H9 (cell line): ENCODE results near the gene MEA1. TPM values are rescaled to one million over a fixed set of nuclear protein-coding genes. Genes with fewer than 3 reads are reported as not detected.

Source experiments
- DNase-seq: peaks from one replicate; pipeline ENCODE4 v3.0.0-alpha.2; 2017
- H2AFZ ChIP-seq: one replicate; pipeline ENCODE4 v1.6.1; 2013; ENCODE audit warnings: mild to moderate bottlenecking, low read length, control low read depth, moderate library complexity
- H2AK5ac ChIP-seq: 2 replicates; pipeline ENCODE4 v1.6.1; 2013; ENCODE audit warnings: low read length, control low read depth, mixed read lengths; ENCODE audit not compliant: insufficient read length
- H2BK120ac ChIP-seq: one replicate; pipeline ENCODE4 v1.6.1; 2013; ENCODE audit warnings: low read depth, mild to moderate bottlenecking, low read length, control low read depth, inconsistent platforms; ENCODE audit not compliant: poor library complexity, severe bottlenecking
- H2BK12ac ChIP-seq: 2 replicates; pipeline ENCODE4 v1.6.1; 2013; ENCODE audit warnings: low read length, control low read depth, mixed read lengths, low read depth; ENCODE audit not compliant: insufficient read length
- H2BK15ac ChIP-seq: 2 replicates; pipeline ENCODE4 v1.6.1; 2013; ENCODE audit warnings: low read depth, low read length, control low read depth
- H2BK20ac ChIP-seq: one replicate; pipeline ENCODE4 v1.6.1; 2013; ENCODE audit warnings: low read depth, mild to moderate bottlenecking, low read length, control low read depth, inconsistent platforms; ENCODE audit not compliant: poor library complexity, severe bottlenecking
- H2BK5ac ChIP-seq: 2 replicates; pipeline ENCODE4 v1.6.1; 2013; ENCODE audit warnings: low read length, control low read depth, mixed read lengths; ENCODE audit not compliant: insufficient read length
- H3K14ac ChIP-seq: 2 replicates; pipeline ENCODE4 v1.6.1; 2013; ENCODE audit warnings: low read length, control low read depth; ENCODE audit not compliant: insufficient read depth
- H3K18ac ChIP-seq: 2 replicates; pipeline ENCODE4 v1.6.1; 2013; ENCODE audit warnings: low read depth, mild to moderate bottlenecking, mixed read lengths, low read length, control low read depth; ENCODE audit not compliant: insufficient read length
- H3K23ac ChIP-seq: 2 replicates; pipeline ENCODE4 v1.6.1; 2013; ENCODE audit warnings: low read length, control low read depth, mixed read lengths, low read depth; ENCODE audit not compliant: insufficient read length
- H3K23me2 ChIP-seq: 2 replicates; pipeline ENCODE4 v1.6.1; 2013; ENCODE audit warnings: low read depth, mild to moderate bottlenecking, mixed read lengths, low read length, control low read depth; ENCODE audit not compliant: insufficient read length, poor library complexity, severe bottlenecking
- H3K27ac ChIP-seq: 2 replicates; pipeline ENCODE4 v1.5.1; 2013; ENCODE audit warnings: low read length, control low read depth, mixed read lengths, low read depth; ENCODE audit not compliant: insufficient read length
- H3K27me3 ChIP-seq: 2 replicates; pipeline ENCODE4 v1.6.1; 2013; ENCODE audit warnings: low read length, control low read depth, inconsistent platforms; ENCODE audit not compliant: insufficient read depth
- H3K4ac ChIP-seq: 2 replicates; pipeline ENCODE4 v1.6.1; 2013; ENCODE audit warnings: low read depth, mild to moderate bottlenecking, control low read depth, inconsistent platforms, low read length, moderate library complexity
- H3K4me1 ChIP-seq: 2 replicates; pipeline ENCODE4 v1.6.1; 2013; ENCODE audit warnings: low read length, control low read depth, inconsistent platforms; ENCODE audit not compliant: insufficient read depth
- H3K4me2 ChIP-seq: 2 replicates; pipeline ENCODE4 v1.6.1; 2013; ENCODE audit warnings: low read length, control low read depth, mixed read lengths; ENCODE audit not compliant: insufficient read length, insufficient read depth
- H3K56ac ChIP-seq: 2 replicates; pipeline ENCODE4 v1.6.1; 2013; ENCODE audit warnings: low read depth, mild to moderate bottlenecking, mixed read lengths, low read length, control low read depth; ENCODE audit not compliant: insufficient read length
- H3K79me1 ChIP-seq: 2 replicates; pipeline ENCODE4 v1.6.1; 2013; ENCODE audit warnings: low read depth, mild to moderate bottlenecking, moderate library complexity, low read length, control low read depth, inconsistent platforms; ENCODE audit not compliant: insufficient read depth, poor library complexity, severe bottlenecking
- H3K79me2 ChIP-seq: 2 replicates; pipeline ENCODE4 v1.6.1; 2013; ENCODE audit warnings: low read length, control low read depth, inconsistent platforms; ENCODE audit not compliant: insufficient read depth
- H3K9ac ChIP-seq: 2 replicates; pipeline ENCODE4 v1.6.1; 2013; ENCODE audit warnings: low read length, control low read depth, mixed read lengths; ENCODE audit not compliant: insufficient read length; ENCODE audit errors: extremely low read depth
- H3K9me3 ChIP-seq: one replicate; pipeline ENCODE4 v1.6.1; 2013; ENCODE audit warnings: low read depth, low read length, inconsistent platforms; ENCODE audit not compliant: control insufficient read depth
- H3T11ph ChIP-seq: one replicate; pipeline ENCODE4 v1.6.1; 2013; ENCODE audit warnings: mild to moderate bottlenecking, low read length, control low read depth, inconsistent platforms
- H4K20me1 ChIP-seq: one replicate; pipeline ENCODE4 v1.6.1; 2013; ENCODE audit not compliant: control insufficient read depth, insufficient read length, insufficient read depth
- H4K5ac ChIP-seq: 2 replicates; pipeline ENCODE4 v1.6.1; 2013; ENCODE audit warnings: low read depth, mild to moderate bottlenecking, mixed read lengths, low read length, control low read depth; ENCODE audit not compliant: insufficient read length
- H4K8ac ChIP-seq: replicated peaks from 2 replicates; pipeline ENCODE4 v1.6.1; 2013; ENCODE audit warnings: low read length, control low read depth, mixed read lengths, low read depth; ENCODE audit not compliant: insufficient read length
- H4K91ac ChIP-seq: 2 replicates; pipeline ENCODE4 v1.6.1; 2013; ENCODE audit warnings: low read depth, mild to moderate bottlenecking, moderate library complexity, mixed read lengths, low read length, control low read depth; ENCODE audit not compliant: insufficient read length
- H3K27ac Mint-ChIP-seq, 3 experiments: 2 replicates in 2 of 3; 3 replicates in 1 of 3; pipeline ENCODE4 v1.8.0; 2020 to 2021; ENCODE audit warnings: mixed read lengths in 3 of 3, mild to moderate bottlenecking in 1 of 3, moderate library complexity in 1 of 3
- H3K27me3 Mint-ChIP-seq: 2 replicates; pipeline ENCODE4 v1.8.0; 2021; ENCODE audit warnings: low read depth, mild to moderate bottlenecking, moderate library complexity, mixed read lengths
- H3K36me3 Mint-ChIP-seq, 3 experiments: 2 replicates in 2 of 3; 3 replicates in 1 of 3; pipeline ENCODE4 v1.8.0; 2020 to 2021; ENCODE audit warnings: low read depth in 3 of 3, mixed read lengths in 3 of 3; ENCODE audit not compliant: insufficient read depth in 1 of 3
- H3K4me1 Mint-ChIP-seq, 2 experiments: 2 replicates each; pipeline ENCODE4 v1.8.0; 2020; ENCODE audit warnings: mixed read lengths in 2 of 2
- H3K4me3 Mint-ChIP-seq, 2 experiments: 2 replicates in 1 of 2; 3 replicates in 1 of 2; pipeline ENCODE4 v1.8.0; 2020 to 2021; ENCODE audit warnings: mild to moderate bottlenecking in 2 of 2, mixed read lengths in 2 of 2, moderate library complexity in 1 of 2
- H3K9me3 Mint-ChIP-seq, 2 experiments: 2 replicates in 1 of 2; 3 replicates in 1 of 2; pipeline ENCODE4 v1.8.0; 2020; ENCODE audit warnings: mild to moderate bottlenecking in 2 of 2, mixed read lengths in 2 of 2, moderate library complexity in 1 of 2
- CTCF ChIP-seq: fragments of 200-600 bp; sonication (generic); conservative IDR thresholded peaks from 3 replicates; pipeline ENCODE4 v1.8.0; 2021; ENCODE audit warnings: antibody characterized with exemption, mild to moderate bottlenecking
- WGBS: extraction: QIAGEN DNeasy Blood & Tissue Kit; methylation state at CpG from one replicate; pipeline ENCODE4 v1.1.7; 2013; ENCODE audit warnings: missing lambda C conversion rate, low lambda C conversion rate, mixed read lengths; ENCODE audit not compliant: insufficient read length; ENCODE audit errors: extremely low coverage; 5-methylcytosine and 5-hydroxymethylcytosine counted together
- total RNA-seq: library from RNA; stranded (reverse); gene quantifications from 2 replicates; pipeline ENCODE4 v1.2.1, GENCODE V29; 2021

MEA1 gene
- total RNA-seq, 1 experiment from 2014 or later, result 113 TPM

DNA sequence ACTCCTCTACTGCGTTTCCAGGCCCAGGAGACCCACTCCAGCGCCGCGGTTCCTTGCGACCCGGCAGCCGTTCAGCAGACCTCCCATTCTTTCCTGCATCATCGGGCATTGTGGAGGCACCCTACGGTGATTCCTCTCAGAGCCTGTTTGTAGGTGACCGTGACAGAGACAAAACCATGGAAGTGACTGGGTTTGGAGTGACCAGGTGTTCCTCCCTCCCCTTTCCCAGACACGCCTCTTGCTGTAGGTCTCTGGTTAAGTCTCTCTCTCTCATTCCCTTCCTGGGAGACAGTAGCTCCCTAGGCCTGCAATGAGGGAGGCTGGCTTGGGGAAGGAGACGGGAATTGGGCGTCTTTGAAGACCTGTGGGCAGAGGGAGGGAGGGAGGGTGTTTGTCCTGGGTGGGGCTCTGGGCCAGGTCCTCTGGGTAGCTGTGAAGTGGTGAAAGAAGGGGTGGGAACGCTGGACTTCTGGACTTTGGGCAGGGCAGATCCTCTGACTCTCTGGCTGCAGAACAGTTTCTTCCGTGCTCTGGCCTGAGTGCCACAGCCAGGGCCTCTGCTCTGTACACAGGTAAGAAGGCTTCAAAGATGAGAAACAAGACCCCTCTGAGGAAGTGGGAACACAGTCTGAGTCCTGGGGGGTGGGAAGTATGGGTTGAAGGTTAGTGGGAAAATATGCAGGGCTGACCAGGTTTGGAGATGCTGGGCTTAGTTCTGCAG, 46.4 kb upstream of the MEA1 start:
- Histone ChIP-seq H3K14ac (no peak overlapping the region), H2BK120ac (no peak overlapping the region), H3T11ph (no peak overlapping the region), H2BK20ac (no peak overlapping the region), H3K27me3 (no peaks in the 10 kb centered on the region), H4K8ac (no peak overlapping the region), H3K23ac (no peak overlapping the region), H2AK5ac (no peak overlapping the region), H4K5ac (no peak overlapping the region), H3K79me2 (peaks cover 10% of the 10 kb centered on the region; the same call in 1 of the 2 replicates), H2BK5ac (no peak overlapping the region), H3K18ac (peak overlapping the region; percentile 36), H4K20me1 (no peaks in the 10 kb centered on the region), H3K4ac (no peak overlapping the region), H3K4me2 (peak overlapping the region; percentile 74), H3K4me1 (0 out of 2 replicates have a peak, but pooled peaks cover 4% of the 10 kb centered on the region), H2BK12ac (no peak overlapping the region), H4K91ac (no peak overlapping the region), H3K23me2 (no peaks in the 10 kb centered on the region), H3K27ac (no peak overlapping the region), H2AFZ (no peak overlapping the region), H3K56ac (no peak overlapping the region), H3K79me1 (peaks cover 3% of the 10 kb centered on the region), H2BK15ac (no peak overlapping the region), H3K9ac (peak overlapping the region; percentile 49), H3K9me3 (no peaks in the 10 kb centered on the region)
- Mint-ChIP-seq H3K27me3 (no peaks in the 10 kb centered on the region), H3K4me3 (peak overlapping the region; percentile 93 to 96), H3K4me1 (peaks cover 20 to 22% of the 10 kb centered on the region in 2 experiments), H3K27ac (peak overlapping the region; percentile 99 to 100 (median 99)), H3K36me3 (peaks cover 15 to 39% (median 24%) of the 10 kb centered on the region in 3 experiments), H3K9me3 (no peaks in the 10 kb centered on the region)
- no peak for TF ChIP-seq CTCF
- WGBS, result no CpG with 5 or more reads among the region's 15 CpGs
- DNase-seq, result no peak
